Keratinocyte (primary cell): ENCODE results near the gene EPHA6. TPM values are rescaled to one million over a fixed set of nuclear protein-coding genes. Genes with fewer than 3 reads are reported as not detected.

Source experiments
- DNase-seq: peaks from one replicate; pipeline ENCODE4 v3.0.0-alpha.2; 2011; ENCODE audit warnings: low read depth, missing footprints, low spot score
- FAIRE-seq: peaks from 2 replicates; lab custom pipeline; 2011; peaks lifted over from hg19 to GRCh38; lab: Jason Lieb, UNC
- H2AFZ ChIP-seq: 2 replicates; pipeline ENCODE4 v1.6.0; 2012; ENCODE audit warnings: low read length, control low read depth, inconsistent platforms; ENCODE audit not compliant: control insufficient read depth
- H3K27ac ChIP-seq: 2 replicates; pipeline ENCODE4 v1.5.1; 2011; ENCODE audit warnings: low read length; ENCODE audit not compliant: control insufficient read depth, insufficient read depth
- H3K27me3 ChIP-seq: 3 replicates; pipeline ENCODE4 v1.6.0; 2011; ENCODE audit warnings: low read length; ENCODE audit not compliant: control insufficient read depth, insufficient read depth; ENCODE audit errors: extremely low read depth
- H3K36me3 ChIP-seq, 2 experiments: 2 replicates in 1 of 2; 3 replicates in 1 of 2; pipeline ENCODE4 v1.5.1; 2011; ENCODE audit warnings: low read length in 2 of 2, mild to moderate bottlenecking in 1 of 2; ENCODE audit not compliant: control insufficient read depth in 2 of 2, insufficient read depth in 2 of 2; ENCODE audit errors: extremely low read depth in 1 of 2
- H3K4me1 ChIP-seq: 3 replicates; pipeline ENCODE4 v1.5.1; 2011; ENCODE audit warnings: low read length; ENCODE audit not compliant: control insufficient read depth, insufficient read depth; ENCODE audit errors: extremely low read depth
- H3K4me2 ChIP-seq: 3 replicates; pipeline ENCODE4 v1.6.0; 2011; ENCODE audit warnings: low read depth, low read length; ENCODE audit not compliant: control insufficient read depth, insufficient read depth; ENCODE audit errors: extremely low read depth
- H3K4me3 ChIP-seq, 3 experiments: fragments of 200-600 bp in 1 of 3; sonication (generic) in 1 of 3; 2 replicates in 2 of 3; 3 replicates in 1 of 3; pipeline ENCODE4 v1.5.1; 2011 to 2016; ENCODE audit warnings: low read length in 3 of 3, mild to moderate bottlenecking in 3 of 3, control low read depth in 2 of 3, inconsistent platforms in 1 of 3, low read depth in 1 of 3, mixed read lengths in 1 of 3, mixed run types in 1 of 3, moderate library complexity in 1 of 3; ENCODE audit not compliant: control insufficient read depth in 2 of 3, insufficient read depth in 2 of 3; ENCODE audit errors: extremely low read depth in 1 of 3
- H3K79me2 ChIP-seq: 2 replicates; pipeline ENCODE4 v1.6.0; 2012; ENCODE audit warnings: low read length; ENCODE audit not compliant: control insufficient read depth, insufficient read depth
- H3K9ac ChIP-seq: 3 replicates; pipeline ENCODE4 v1.6.0; 2011; ENCODE audit warnings: low read length; ENCODE audit not compliant: control insufficient read depth, insufficient read depth; ENCODE audit errors: extremely low read depth
- H3K9me1 ChIP-seq: 3 replicates; pipeline ENCODE4 v1.6.0; 2011; ENCODE audit warnings: low read length; ENCODE audit not compliant: control insufficient read depth, insufficient read depth; ENCODE audit errors: extremely low read depth
- H3K9me3 ChIP-seq: 2 replicates; pipeline ENCODE4 v1.5.1; 2012; ENCODE audit warnings: low read depth, low read length; ENCODE audit not compliant: control insufficient read depth
- H4K20me1 ChIP-seq: 3 replicates; pipeline ENCODE4 v1.6.0; 2011; ENCODE audit warnings: low read length; ENCODE audit not compliant: control insufficient read depth, insufficient read depth; ENCODE audit errors: extremely low read depth
- EZH2 ChIP-seq: IDR thresholded peaks from one replicate; pipeline ENCODE4 v1.6.1; 2012; ENCODE audit warnings: inconsistent platforms, mild to moderate bottlenecking, low read length, moderate library complexity
- dilution Hi-C: fragments of 300-500 bp; cut with MboI; formaldehyde crosslinking; loops from one replicate; pipeline ENCODE4 v1.7.0; 2020; ENCODE audit warnings: low sequenced_read_pairs; ENCODE audit not compliant: extremely low pct_ligation_motif_present
- polyA plus RNA-seq, 5 experiments: library from polyadenylated mRNA; depleted of rRNA in 3 of 5; stranded (reverse) in 3 of 5; stranded (forward) in 1 of 5; unstranded in 1 of 5; fragments of >200 nt; gene quantifications; 1 replicate in 1 of 5; 2 replicates in 3 of 5; 3 replicates in 1 of 5; pipeline versions ENCODE4 v1.2.1 to v1.2.3, GENCODE V29; 2011 to 2012; ENCODE audit warnings: missing spikeins in 2 of 5, low read depth in 1 of 5, low replicate concordance in 1 of 5
- TF ChIP-seq, protein P1 (sequence below), 3 experiments: IDR thresholded peaks in 1 of 3; conservative IDR thresholded peaks in 1 of 3; optimal IDR thresholded peaks in 1 of 3; 2 replicates in 2 of 3; 3 replicates in 1 of 3; pipeline versions ENCODE3 to v1.5.1; 2011; ENCODE audit warnings: low read length in 3 of 3, mild to moderate bottlenecking in 3 of 3, moderate library complexity in 2 of 3, control low read depth in 1 of 3, inconsistent platforms in 1 of 3; ENCODE audit not compliant: insufficient read depth in 2 of 3; ENCODE audit errors: extremely low read depth in 1 of 3

The EPHA6 gene
- polyA plus RNA-seq, 1 donor (not counting 4 experiments of a cell fraction or from before 2014, with no cell fraction given) = not detected

DNA sequence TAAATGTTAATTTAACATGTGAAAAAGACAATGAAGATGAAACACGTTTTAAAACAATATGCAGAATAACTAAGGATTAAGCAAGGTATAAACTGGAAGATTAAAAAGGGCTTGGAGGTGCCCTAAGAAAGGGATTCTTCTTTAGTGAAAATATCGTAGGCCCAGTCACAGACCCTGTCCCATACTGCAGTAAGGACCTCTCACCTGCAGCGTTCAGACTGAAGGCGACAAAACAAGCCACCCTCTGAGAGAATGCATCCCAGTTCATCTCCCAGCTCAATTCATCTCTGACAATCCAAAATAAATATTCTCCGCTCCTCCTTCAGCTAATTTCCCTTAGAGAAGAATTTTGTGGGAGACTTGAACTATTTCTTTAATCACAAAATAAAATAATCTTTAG is 847.9 kb downstream of the EPHA6 start:
- no peak overlapping the region for H3K27ac ChIP-seq
- dilution Hi-C loops = no loop called here
- DNase-seq (no peak), FAIRE-seq (no peak)
- no peaks in the 10 kb centered on the region for H4K20me1 ChIP-seq
- no peaks in the 10 kb centered on the region for H3K79me2 ChIP-seq
- no peaks in the 10 kb centered on the region for H3K9me1 ChIP-seq
- H3K36me3 ChIP-seq = no peaks in the 10 kb centered on the region
- no peak overlapping the region for H3K4me3 ChIP-seq
- no peaks in the 10 kb centered on the region for H3K9me3 ChIP-seq
- H3K9ac ChIP-seq = no peak overlapping the region
- no peak overlapping the region for H3K4me2 ChIP-seq
- H3K4me1 ChIP-seq = no peaks in the 10 kb centered on the region
- H3K27me3 ChIP-seq = no peaks in the 10 kb centered on the region
- no peak for TF ChIP-seq EZH2
- TF ChIP-seq, protein P1, sequence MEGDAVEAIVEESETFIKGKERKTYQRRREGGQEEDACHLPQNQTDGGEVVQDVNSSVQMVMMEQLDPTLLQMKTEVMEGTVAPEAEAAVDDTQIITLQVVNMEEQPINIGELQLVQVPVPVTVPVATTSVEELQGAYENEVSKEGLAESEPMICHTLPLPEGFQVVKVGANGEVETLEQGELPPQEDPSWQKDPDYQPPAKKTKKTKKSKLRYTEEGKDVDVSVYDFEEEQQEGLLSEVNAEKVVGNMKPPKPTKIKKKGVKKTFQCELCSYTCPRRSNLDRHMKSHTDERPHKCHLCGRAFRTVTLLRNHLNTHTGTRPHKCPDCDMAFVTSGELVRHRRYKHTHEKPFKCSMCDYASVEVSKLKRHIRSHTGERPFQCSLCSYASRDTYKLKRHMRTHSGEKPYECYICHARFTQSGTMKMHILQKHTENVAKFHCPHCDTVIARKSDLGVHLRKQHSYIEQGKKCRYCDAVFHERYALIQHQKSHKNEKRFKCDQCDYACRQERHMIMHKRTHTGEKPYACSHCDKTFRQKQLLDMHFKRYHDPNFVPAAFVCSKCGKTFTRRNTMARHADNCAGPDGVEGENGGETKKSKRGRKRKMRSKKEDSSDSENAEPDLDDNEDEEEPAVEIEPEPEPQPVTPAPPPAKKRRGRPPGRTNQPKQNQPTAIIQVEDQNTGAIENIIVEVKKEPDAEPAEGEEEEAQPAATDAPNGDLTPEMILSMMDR (optimal IDR thresholded peaks at IDR 0.05 in 1 of 3, IDR thresholded peaks at IDR 0.05 in 1 of 3, conservative IDR thresholded peaks at IDR 0.05 in 1 of 3; ENCODE audit: extremely low read depth in 1 of 3, insufficient read depth in 2 of 3, low read length in 3 of 3) = no peak
- H2AFZ ChIP-seq = no peak overlapping the region

DNA sequence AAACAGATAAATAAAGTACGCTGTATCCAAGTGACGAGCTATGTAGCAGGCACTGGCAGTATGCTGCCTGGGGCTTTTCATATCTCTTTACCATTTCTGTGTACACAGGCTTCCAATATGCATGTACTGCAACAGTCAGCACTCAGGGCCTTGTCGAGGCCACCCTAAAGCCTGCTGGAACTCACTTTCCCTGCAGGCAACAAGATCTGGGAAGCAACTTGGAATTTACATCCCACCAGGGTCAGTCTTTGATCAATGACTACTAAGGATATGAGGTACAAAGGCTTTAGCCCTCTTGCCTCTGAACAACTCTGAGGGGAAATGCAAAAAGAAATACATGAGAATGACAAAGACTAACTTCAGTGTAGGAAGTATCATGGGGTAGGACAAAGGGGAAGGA is 848.4 kb downstream of the EPHA6 start:
- Histone ChIP-seq H3K27me3 (no peaks in the 10 kb centered on the region), H3K4me2 (no peak overlapping the region), H3K4me1 (no peaks in the 10 kb centered on the region), H2AFZ (no peak overlapping the region), H4K20me1 (no peaks in the 10 kb centered on the region), H3K9me3 (no peaks in the 10 kb centered on the region), H3K36me3 (no peaks in the 10 kb centered on the region), H3K4me3 (no peak overlapping the region), H3K9me1 (no peaks in the 10 kb centered on the region), H3K27ac (no peak overlapping the region), H3K79me2 (no peaks in the 10 kb centered on the region), H3K9ac (no peak overlapping the region)
- dilution Hi-C loops = no loop called here
- TF ChIP-seq, protein P1 (optimal IDR thresholded peaks at IDR 0.05 in 1 of 3, IDR thresholded peaks at IDR 0.05 in 1 of 3, conservative IDR thresholded peaks at IDR 0.05 in 1 of 3; ENCODE audit: extremely low read depth in 1 of 3, insufficient read depth in 2 of 3, low read length in 3 of 3) = no peak
- TF ChIP-seq EZH2 = no peak
- no peak for FAIRE-seq
- DNase-seq = no peak
